ENCODE data around the gene TMEM205.
A peak's percentile ranks its signal among the peaks of the same experiment; 100 is the strongest.

The TMEM205 gene

GRCh38 chr19:11375143-11375948 is 29.3 kb upstream of the TMEM205 start:
- no peak for TF ChIP-seq CTCF (IDR thresholded peaks at IDR 0.05; ENCODE audit: low read depth, low read length)
- H3K4me3 ChIP-seq (ENCODE audit: low read depth, low read length), result peak overlapping the region; percentile 34

GRCh38 chr19:11374433-11375142 is 28.5 kb upstream of the TMEM205 start, which contains the start of gene SWSAP1:
Gene SWSAP1 (plus strand): TSS chr19:11374666. CDS start chr19:11374681, 15 bp downstream.
- TF ChIP-seq CTCF (IDR thresholded peaks at IDR 0.05; ENCODE audit: low read depth, low read length), result no peak
- peak within 1 kb of the TSS; percentile 76 for H3K4me3 ChIP-seq (ENCODE audit: low read depth, low read length)

GRCh38 chr19:11373885-11374432 is 27.9 kb upstream of the TMEM205 start:
- no peak for TF ChIP-seq CTCF (IDR thresholded peaks at IDR 0.05; ENCODE audit: low read depth, low read length)
- peak overlapping the region; percentile 76 for H3K4me3 ChIP-seq (ENCODE audit: low read depth, low read length)

- no peak for TF ChIP-seq CTCF (IDR thresholded peaks at IDR 0.05; ENCODE audit: low read depth, low read length)
- H3K4me3 ChIP-seq (ENCODE audit: low read depth, low read length), result no peak overlapping the region
Observed at GRCh38 chr19:11373166-11373884, 27.3 kb upstream of the TMEM205 start.

- no peak for TF ChIP-seq CTCF (IDR thresholded peaks at IDR 0.05; ENCODE audit: low read depth, low read length)
- H3K4me3 ChIP-seq (ENCODE audit: low read depth, low read length), result no peak overlapping the region
Observed at GRCh38 chr19:11370744-11371143, 24.7 kb upstream of the TMEM205 start.

GRCh38 chr19:11367528-11367927 is 21.5 kb upstream of the TMEM205 start:
- no peak overlapping the region for H3K4me3 ChIP-seq (ENCODE audit: low read depth, low read length)
- no peak for TF ChIP-seq CTCF (IDR thresholded peaks at IDR 0.05; ENCODE audit: low read depth, low read length)

All from WI38 (cell line).